Measurements from ENCODE around the gene NEDD8.

The NEDD8 gene

GRCh38 chr14:24192933-24193332 is 39.2 kb downstream of the NEDD8 start:
- TF ChIP-seq, protein P1, sequence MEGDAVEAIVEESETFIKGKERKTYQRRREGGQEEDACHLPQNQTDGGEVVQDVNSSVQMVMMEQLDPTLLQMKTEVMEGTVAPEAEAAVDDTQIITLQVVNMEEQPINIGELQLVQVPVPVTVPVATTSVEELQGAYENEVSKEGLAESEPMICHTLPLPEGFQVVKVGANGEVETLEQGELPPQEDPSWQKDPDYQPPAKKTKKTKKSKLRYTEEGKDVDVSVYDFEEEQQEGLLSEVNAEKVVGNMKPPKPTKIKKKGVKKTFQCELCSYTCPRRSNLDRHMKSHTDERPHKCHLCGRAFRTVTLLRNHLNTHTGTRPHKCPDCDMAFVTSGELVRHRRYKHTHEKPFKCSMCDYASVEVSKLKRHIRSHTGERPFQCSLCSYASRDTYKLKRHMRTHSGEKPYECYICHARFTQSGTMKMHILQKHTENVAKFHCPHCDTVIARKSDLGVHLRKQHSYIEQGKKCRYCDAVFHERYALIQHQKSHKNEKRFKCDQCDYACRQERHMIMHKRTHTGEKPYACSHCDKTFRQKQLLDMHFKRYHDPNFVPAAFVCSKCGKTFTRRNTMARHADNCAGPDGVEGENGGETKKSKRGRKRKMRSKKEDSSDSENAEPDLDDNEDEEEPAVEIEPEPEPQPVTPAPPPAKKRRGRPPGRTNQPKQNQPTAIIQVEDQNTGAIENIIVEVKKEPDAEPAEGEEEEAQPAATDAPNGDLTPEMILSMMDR (IDR thresholded peaks at IDR 0.05; ENCODE audit: insufficient read depth, low read depth, low read length, missing control alignments): no peak
- DNase-seq (ENCODE audit: low read depth): no peak
- no peak overlapping the region for H3K4me3 ChIP-seq (ENCODE audit: low read length)

GRCh38 chr14:24190416-24190815 is 41.8 kb downstream of the NEDD8 start:
- no peak for DNase-seq (ENCODE audit: low read depth)
- TF ChIP-seq, protein P1 (IDR thresholded peaks at IDR 0.05; ENCODE audit: insufficient read depth, low read depth, low read length, missing control alignments): no peak
- no peak overlapping the region for H3K4me3 ChIP-seq (ENCODE audit: low read length)

GRCh38 chr14:24189460-24189859 is 42.7 kb downstream of the NEDD8 start:
- DNase-seq (ENCODE audit: low read depth): no peak
- H3K4me3 ChIP-seq (ENCODE audit: low read length): no peak overlapping the region
- TF ChIP-seq, protein P1 (IDR thresholded peaks at IDR 0.05; ENCODE audit: insufficient read depth, low read depth, low read length, missing control alignments): no peak

GRCh38 chr14:24189059-24189375 is 43.1 kb downstream of the NEDD8 start:
- peak overlapping the region; percentile 85 for H3K4me3 ChIP-seq (ENCODE audit: low read length)
- no peak for DNase-seq (ENCODE audit: low read depth)
- TF ChIP-seq, protein P1 (IDR thresholded peaks at IDR 0.05; ENCODE audit: insufficient read depth, low read depth, low read length, missing control alignments): no peak

DNA sequence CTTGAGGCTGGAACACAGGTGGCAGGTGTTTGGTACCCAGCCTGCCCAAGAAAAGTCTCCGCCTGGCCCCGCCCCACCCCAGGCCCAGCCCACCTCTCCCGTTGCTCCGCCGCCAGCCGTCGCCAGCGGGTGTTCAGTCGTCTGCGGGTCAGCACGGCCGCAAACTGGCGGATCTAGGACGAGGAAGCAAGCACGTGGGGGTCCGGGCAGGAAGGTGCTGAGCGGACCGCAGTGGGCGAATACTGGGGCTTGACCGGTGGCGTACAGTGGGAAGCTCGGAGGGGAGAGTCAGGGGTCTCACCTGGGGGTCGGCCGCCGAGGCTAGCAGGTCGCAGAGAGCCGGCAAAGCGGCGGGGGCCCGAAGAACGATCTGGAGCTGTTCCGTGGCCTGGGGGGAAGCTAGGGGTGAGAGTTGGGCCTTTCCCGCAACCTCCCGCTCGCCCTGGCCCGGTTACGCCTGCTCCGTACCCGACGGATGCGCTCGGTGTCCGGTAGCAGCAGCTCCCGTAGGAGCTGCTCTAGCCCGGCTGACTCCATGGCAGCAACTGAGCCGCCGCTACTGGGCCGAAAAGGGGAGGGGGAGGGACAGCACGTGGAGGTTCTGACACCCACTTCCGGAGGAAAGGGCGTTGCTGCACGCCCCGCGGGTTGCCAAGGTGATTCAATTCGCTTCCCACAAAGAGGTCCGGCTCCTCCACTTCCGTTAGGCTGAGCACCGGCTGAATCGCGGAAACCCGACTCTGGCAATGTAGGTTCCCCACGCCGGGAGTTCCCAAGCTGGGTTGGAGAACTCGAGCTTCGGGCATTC is 43.7 kb downstream of the NEDD8 start, which contains the start of gene IPO4:
TSS of gene IPO4 (minus strand) at position 566 of the 808 bp plus-strand sequence. CDS start at position 537, 29 bp downstream.
- peak; percentile 98 for DNase-seq (ENCODE audit: low read depth)
- TF ChIP-seq, protein P1 (IDR thresholded peaks at IDR 0.05; ENCODE audit: insufficient read depth, low read depth, low read length, missing control alignments): no peak
- H3K4me3 ChIP-seq (ENCODE audit: low read length): peak within 1 kb of the TSS; percentile 85

DNA sequence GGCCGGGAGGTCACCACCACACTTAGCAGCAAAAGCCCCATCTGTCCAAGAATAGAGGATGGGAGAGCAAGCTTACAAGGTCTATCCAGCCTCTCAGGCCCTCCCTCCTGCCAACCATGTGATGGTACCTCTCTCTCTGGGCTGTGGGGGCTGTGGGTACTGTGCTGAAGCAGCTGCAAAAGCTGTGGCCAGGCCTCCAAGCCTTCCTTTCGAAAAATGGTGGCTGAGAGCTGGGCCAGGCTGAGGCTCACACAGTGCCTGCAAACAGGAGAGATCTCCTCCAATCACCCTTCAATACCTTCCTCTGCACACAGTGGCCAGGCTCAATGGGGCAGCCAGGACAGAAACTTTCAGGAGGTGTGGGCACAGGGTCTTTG is 44.6 kb downstream of the NEDD8 start:
- no peak for DNase-seq (ENCODE audit: low read depth)
- H3K4me3 ChIP-seq (ENCODE audit: low read length): peak overlapping the region; percentile 85
- TF ChIP-seq, protein P1 (IDR thresholded peaks at IDR 0.05; ENCODE audit: insufficient read depth, low read depth, low read length, missing control alignments): no peak

Measured in epithelial cell of esophagus (primary cell).